ENCODE results near the gene SIX3.

- TF ChIP-seq USF2 (IDR thresholded peaks at IDR 0.05; ENCODE audit: low read depth, low read length) (no peak), POLR2A (IDR thresholded peaks at IDR 0.05; ENCODE audit: low read depth, low read length) (no peak), CTCF (conservative IDR thresholded peaks at IDR 0.05; ENCODE audit: low read depth, low read length) (no peak)
These were observed 42.5 kb downstream of the SIX3 start for GRCh38 chr2:44983836-44984604.
